Measurements from ENCODE around the gene NDFIP1.
A peak's percentile ranks its signal among the peaks of the same experiment; 100 is the strongest.

The NDFIP1 gene

DNA sequence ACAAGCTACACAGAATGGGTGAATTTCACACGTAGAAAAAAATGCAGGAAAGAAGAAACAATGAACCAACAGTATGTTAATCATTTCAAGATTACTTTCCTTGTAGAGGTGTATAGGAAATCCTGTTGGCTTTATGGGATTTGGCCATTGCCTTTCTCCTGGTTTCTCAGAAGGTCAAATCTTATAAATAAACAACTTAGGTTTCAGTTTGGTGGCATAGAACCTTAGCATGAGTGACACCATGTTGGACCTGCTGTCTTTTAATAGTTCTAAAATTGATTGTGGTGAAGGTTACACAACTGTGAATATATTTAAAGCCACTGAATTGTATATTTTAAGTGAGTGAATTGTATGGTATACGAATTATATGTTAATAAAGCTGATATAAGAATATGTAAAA is 16.7 kb upstream of the NDFIP1 start:
- DNase-seq (ENCODE audit: low read depth), result no peak

- peak; percentile 42 for DNase-seq (ENCODE audit: low read depth)
These were observed 13.5 kb upstream of the NDFIP1 start for GRCh38 chr5:142095035-142095434.

GRCh38 chr5:142095651-142096330 is 12.8 kb upstream of the NDFIP1 start:
- peak; percentile 58 for DNase-seq (ENCODE audit: low read depth)

DNA sequence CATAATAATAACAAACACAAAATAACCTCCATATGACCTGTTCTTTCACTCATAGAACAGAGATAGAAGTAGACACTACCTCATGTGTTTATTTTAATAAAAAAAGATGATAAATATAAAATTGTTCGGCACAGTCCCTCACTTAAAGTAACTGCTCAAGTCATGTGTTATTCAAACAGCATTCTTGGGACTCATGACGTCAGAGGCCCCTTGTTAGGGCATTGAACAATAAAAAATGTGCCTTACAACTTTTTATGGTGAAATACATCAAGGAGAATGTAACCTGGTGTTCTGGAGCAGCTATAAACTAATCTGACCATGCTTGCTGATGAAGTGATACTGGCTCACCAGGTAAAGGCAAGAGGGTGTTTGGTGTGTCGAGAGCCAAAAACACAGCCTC is 12.2 kb upstream of the NDFIP1 start:
- DNase-seq (ENCODE audit: low read depth), result no peak

DNA sequence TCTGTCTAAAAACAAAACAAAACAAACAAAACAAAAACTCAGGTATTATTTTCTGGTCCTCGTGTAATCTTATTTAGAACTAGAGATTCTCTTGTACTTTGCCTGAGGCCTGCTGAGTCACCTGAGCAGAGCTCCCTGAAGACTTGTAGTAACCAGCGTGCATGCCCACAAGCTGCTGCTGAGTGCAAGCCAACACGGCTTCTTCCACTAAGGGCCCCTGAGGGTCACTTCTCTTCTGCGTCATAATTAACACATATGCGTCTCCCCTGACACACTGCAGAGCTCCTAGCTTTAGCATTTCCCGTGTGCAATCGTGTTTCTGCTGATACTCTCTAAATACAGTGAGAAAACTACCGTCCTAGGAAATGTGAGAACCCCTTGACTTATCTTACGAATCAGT is 10.9 kb upstream of the NDFIP1 start:
- DNase-seq (ENCODE audit: low read depth), result no peak

- DNase-seq (ENCODE audit: low read depth), result no peak
These were observed 10.3 kb upstream of the NDFIP1 start for GRCh38 chr5:142098275-142098674.

DNA sequence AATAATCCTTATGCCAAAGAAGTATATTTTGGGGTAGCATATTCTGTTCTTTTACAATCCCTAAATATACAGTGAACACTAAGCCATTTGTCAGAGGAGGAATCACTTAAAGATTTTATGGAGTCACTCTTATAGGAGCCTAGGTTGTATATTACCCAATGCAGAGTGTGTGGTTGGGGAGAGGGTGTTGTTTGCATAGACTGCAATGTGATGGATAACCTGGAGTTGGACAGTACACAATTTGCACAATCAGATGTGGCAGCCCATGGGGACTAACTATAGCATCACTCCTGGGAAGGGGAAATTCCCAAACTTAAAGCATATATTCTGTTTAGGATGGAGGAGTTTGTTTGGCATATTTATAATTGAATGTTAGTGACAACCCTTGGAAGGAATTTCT is 9.6 kb upstream of the NDFIP1 start:
- no peak for DNase-seq (ENCODE audit: low read depth)

DNA sequence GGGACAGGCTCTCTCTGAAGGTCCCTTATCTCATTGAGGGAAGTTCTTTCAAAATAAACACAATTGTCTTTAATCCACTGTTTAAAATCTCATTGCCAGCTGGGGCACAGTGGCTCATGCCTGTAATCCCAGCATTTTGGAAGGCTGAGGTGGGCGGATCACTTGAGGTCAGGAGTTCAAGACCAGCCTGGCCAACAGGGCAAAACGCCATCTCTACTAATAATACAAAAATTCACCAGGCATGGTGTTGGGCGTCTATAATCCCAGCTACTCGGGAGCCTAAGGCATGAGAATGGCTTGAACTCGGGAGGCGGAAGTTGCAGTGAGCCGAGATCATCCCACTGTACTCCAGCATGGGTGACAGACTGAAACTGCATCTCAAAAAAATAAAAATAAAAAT is 8.3 kb upstream of the NDFIP1 start:
- DNase-seq (ENCODE audit: low read depth), result no peak

- DNase-seq (ENCODE audit: low read depth), result no peak
These were observed 5.4 kb upstream of the NDFIP1 start for GRCh38 chr5:142102980-142103740.

- DNase-seq (ENCODE audit: low read depth), result no peak
These were observed 4.1 kb upstream of the NDFIP1 start for GRCh38 chr5:142104491-142104890.

DNA sequence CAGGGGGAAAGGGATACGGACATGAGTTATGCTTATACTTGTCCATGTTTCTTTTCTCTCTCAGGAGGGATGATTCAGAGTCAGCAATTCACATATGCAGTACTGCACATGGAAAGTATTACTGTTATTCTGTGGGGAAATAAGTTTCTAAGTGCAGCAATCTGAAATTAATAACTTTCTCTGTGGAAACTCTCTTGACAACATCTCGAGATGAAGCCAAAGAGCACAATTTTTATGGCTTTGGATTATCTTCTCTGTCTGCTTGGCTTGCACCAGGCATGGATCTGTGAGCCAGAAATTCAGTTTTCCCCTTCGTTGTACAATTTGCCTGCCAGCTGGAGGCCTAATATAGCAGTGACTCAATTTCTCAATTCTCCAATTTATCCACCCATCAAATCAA is 2.5 kb upstream of the NDFIP1 start:
- no peak for DNase-seq (ENCODE audit: low read depth)

DNA sequence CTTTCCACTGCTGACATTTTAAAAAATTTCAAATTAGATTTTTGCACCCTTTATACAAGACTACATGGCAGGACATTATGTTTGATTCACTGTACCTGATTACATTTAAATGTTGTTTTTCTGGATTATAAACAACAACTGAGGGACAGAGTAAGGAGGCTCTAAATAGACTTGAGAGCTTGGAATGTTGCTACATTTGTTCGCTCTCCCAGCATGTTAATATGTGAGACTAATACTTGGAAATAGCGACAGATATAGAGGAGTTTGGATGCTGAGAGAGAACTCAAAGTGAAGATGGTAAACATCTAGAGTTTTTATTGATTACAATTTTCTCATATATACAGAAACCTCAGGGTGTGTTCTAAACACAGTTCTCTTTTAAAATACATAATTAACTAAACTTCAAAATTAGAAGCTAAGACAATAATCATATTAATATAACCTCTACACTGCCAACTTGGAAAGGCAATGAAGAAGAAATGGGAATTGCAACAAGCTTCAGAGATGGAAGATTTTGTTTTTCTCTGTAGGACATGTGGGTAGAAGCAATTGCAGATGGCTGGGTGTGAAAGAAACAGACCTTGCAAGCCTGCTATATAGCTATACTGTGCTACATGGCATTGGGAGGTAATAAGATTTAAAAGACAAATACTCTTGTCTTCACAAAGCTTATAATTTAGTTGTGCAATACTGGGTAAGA is 1.4 kb upstream of the NDFIP1 start:
- no peak for DNase-seq (ENCODE audit: low read depth)

- DNase-seq (ENCODE audit: low read depth), result no peak
These were observed 695 bp upstream of the NDFIP1 start for GRCh38 chr5:142107736-142108431.

- DNase-seq (ENCODE audit: low read depth), result no peak
These were observed 909 bp downstream of the NDFIP1 start for GRCh38 chr5:142109331-142110045.

DNA sequence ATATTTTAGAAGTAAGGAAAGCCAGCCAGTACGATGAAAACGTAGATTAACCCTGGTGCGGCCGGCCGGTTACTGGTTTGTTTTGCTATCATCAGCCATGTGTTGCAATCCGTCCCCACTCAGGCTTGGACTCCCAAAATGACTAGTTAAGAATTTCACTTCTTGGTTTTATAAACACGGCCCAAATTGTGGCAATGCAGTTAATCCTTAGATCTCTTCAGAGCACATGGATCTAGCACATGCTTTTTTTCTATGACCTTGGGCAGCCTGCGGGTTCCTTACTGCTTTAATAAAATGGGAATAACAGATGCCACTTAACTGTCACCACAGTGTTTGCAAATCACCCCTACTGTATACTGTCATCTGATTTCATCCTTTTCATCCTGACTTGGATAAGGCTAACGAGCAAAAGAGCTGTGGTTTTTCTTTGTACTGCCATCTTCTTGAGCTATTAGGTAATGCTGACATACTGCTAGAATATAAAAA is 1.5 kb downstream of the NDFIP1 start:
- DNase-seq (ENCODE audit: low read depth), result no peak

DNA sequence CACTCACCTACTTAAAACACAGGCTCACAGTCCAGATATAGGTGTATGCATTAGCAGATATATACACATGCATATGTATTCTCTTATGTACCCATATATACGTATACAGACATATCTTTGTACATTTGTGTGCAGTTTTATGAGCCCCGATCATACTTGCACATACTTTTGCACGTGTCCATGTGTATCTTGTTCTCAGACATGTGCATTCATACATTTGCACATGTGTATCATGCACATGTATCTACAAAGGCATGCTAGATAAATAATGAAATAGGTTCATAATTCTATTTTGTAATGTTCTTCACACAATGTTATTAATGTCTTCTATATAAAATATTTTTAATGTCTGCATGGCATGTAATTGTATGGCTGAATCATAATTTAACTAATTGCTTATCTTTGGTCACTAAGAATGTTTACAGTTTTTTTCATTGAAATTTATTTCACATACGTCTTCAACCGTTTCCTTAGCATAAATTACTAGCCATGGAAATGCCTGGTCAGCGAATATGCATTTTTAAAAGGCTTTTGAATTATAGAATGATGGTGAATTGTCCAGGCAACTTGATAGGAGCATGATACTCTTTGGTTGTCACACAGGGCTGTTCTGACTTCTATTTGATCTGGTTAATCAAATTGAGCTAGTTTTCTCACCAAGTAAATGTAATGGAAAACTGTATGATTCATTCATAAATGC is 2.6 kb downstream of the NDFIP1 start:
- no peak for DNase-seq (ENCODE audit: low read depth)

- no peak for DNase-seq (ENCODE audit: low read depth)
These were observed 6.1 kb downstream of the NDFIP1 start for GRCh38 chr5:142114687-142115086.

GRCh38 chr5:142115937-142116614 is 7.5 kb downstream of the NDFIP1 start:
- no peak for DNase-seq (ENCODE audit: low read depth)

DNA sequence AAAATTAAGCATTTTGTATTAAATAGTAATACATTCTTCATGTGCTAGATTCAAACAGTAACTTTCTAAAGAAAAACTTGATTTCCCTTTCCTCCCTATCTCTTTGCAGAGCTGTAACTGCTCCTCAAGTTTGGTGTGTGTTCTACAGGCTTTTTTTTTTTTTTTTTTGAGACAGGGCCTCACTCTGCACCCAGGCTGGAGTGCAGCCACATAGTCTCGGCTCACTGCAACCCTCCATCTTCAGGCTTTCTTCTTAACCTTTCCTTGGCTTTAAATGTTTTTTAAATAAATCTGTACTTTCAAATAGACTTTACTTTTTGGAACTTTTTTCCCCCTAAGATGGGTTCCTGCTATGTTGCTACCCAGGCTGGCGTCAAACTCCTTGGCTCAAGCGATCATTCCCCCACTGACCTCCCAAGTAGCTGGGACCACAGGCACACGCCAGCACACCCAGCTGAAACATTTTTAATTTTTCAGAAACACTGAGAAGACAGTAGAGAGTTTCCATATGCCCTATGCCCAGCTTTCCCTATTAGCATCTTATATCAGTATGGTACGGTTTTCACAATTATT is 9.1 kb downstream of the NDFIP1 start:
- DNase-seq (ENCODE audit: low read depth), result no peak

DNA sequence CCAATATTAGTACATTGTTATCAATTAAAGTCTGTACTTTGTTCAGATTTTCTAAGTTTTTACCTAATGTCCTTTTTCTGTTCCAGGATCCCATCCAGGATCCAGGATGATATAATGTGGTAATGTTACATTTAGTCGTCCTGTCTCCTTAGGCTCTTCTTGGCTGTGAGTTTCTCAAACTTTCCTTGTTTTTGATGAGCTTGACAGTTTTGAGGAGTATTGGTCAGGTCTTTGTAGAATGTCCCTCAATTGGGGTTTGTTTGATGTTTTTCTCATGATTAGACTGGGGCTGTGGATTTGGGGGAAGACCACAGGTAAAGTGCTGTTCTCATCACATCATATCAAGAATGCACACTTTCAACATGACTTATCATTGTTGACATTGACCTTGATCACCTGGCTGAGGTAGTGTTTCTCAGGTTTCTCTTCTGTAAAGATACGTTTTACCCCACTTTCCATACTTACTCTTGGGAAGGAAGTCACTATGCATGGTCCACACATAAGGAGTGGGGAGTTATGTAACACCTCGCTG is 9.6 kb downstream of the NDFIP1 start:
- no peak for DNase-seq (ENCODE audit: low read depth)

All from stimulated activated CD8-positive, alpha-beta memory T cell treated with anti-CD3 and anti-CD28 coated beads, Interleukin-12 subunit alpha, Interleukin-12 subunit beta, amount 100 ng/mL, for 4 hours (primary cell).